Adrenal gland (tissue), 19 donors: ENCODE results near the gene TPSG1. TPM values are rescaled to one million over a fixed set of nuclear protein-coding genes. Genes with fewer than 3 reads are reported as not detected.

Experiments used
- DNase-seq, 7 donors: peaks; one replicate each; pipeline ENCODE4 v3.0.0-alpha.2; 2019 to 2020
- H3K27ac ChIP-seq, 5 donors: fragments of 200-600 bp; sonication (generic) in 4 of 5; 1 replicate in 3 of 5; 2 replicates in 2 of 5; pipeline versions ENCODE4 v1.5.1 to v1.8.0; 2016 to 2020; ENCODE audit warnings: mild to moderate bottlenecking in 1 of 5
- H3K27me3 ChIP-seq: fragments of 200-600 bp; 2 replicates; pipeline ENCODE4 v1.8.0; 2021
- H3K36me3 ChIP-seq, 2 donors: fragments of 200-600 bp; replicated peaks in 1 of 2; 1 replicate in 1 of 2; 2 replicates in 1 of 2; pipeline versions ENCODE4 v1.5.1 to v1.8.0; 2018 to 2022
- H3K4me1 ChIP-seq, 2 donors: fragments of 200-600 bp; replicated peaks in 1 of 2; 1 replicate in 1 of 2; 2 replicates in 1 of 2; pipeline versions ENCODE4 v1.5.1 to v1.8.0; 2018 to 2021
- H3K4me3 ChIP-seq, 4 donors: fragments of 200-600 bp; sonication (generic) in 3 of 4; one replicate each; pipeline ENCODE4 v1.5.1; 2016 to 2018
- H3K9me3 ChIP-seq, 3 donors: fragments of 200-600 bp; sonication (generic) in 1 of 3; replicated peaks in 1 of 3; 1 replicate in 2 of 3; 2 replicates in 1 of 3; pipeline versions ENCODE4 v1.5.1 to v1.8.0; 2016 to 2021
- CTCF ChIP-seq, 6 experiments: fragments of 450-650 bp in 4 of 6; fragments of 200-600 bp in 2 of 6; sonication (generic) in 1 of 6; IDR thresholded peaks; 1 replicate in 5 of 6; 2 replicates in 1 of 6; pipeline versions ENCODE4 v1.5.1 to v1.8.0; 2016 to 2021; ENCODE audit warnings: antibody characterized with exemption in 6 of 6, mild to moderate bottlenecking in 2 of 6, moderate library complexity in 1 of 6
- POLR2A ChIP-seq, 2 donors: fragments of 450-650 bp; IDR thresholded peaks; one replicate each; pipeline ENCODE4 v1.6.1; 2017; ENCODE audit warnings: antibody characterized with exemption in 2 of 2, mild to moderate bottlenecking in 2 of 2, moderate library complexity in 1 of 2
- WGBS, 4 donors: extraction: QIAGEN DNeasy Blood & Tissue Kit in 2 of 4; methylation state at CpG; one replicate each; pipeline versions ENCODE4 v1.1.5 to v1.1.7; 2013 to 2017; 5-methylcytosine and 5-hydroxymethylcytosine counted together
- intact Hi-C, 2 donors: fragments of 100-400 bp; cut with DNase I; formaldehyde crosslinking; loops; one replicate each; pipeline versions ENCODE4 v1.14.1 to v1.15.0; 2022 to 2023
- long read RNA-seq, 10 donors: library from polyadenylated mRNA in 3 of 10; unstranded in 2 of 10; stranded (forward) in 1 of 10; transcript quantifications; one replicate each; pipeline ENCODE4 v2.0.0 and lab custom pipeline, GENCODE V29; 2021 to 2026
- polyA plus RNA-seq, 3 donors: library from polyadenylated mRNA; stranded (reverse); fragments of 200-250 nt in 2 of 3; fragments of 350-450 nt in 1 of 3; fragmentation: Illumina TruSeq in 1 of 3; extraction: RNeasy Lipid Tissue Mini Kit (QIAGEN cat#74804) in 1 of 3; gene quantifications; one replicate each; pipeline ENCODE4 v1.2.3, GENCODE V29; 2013 to 2014
- total RNA-seq, 9 donors: library from RNA; depleted of rRNA in 4 of 9; stranded (reverse); fragments of >200 nt in 4 of 9; fragments of 120-200 nt in 1 of 9; fragmentation: NEBNext Ultra II Directional in 1 of 9; extraction: Animal tissue kit (Norgen Biotek cat#: 25700) in 1 of 9; gene quantifications; one replicate each; pipeline versions ENCODE4 v1.1.0 to v1.2.4, GENCODE V29; 2013 to 2023
- donor health status: healthy with polysubstance abuse.
- donor health status: Bipolar disorder and iron deficiency.
- donor health status: DM: yes; HTN: yes; CAD: no.
- donor health status: DM: no; HTN: no; CAD: no.
- donor health status: DM: no; HTN: no; CAD: no.
- donor health status: DM: yes; HTN: yes; CAD: no.

TPSG1 gene
- total RNA-seq = 1 to 10 TPM in 1 of 9 donors, under 1 TPM in 2, not detected in 6; 0.18 to 5.5 (median 0.29) TPM
- polyA plus RNA-seq = 1 to 10 TPM in 1 of 3 donors, under 1 TPM in 1, not detected in 1; 0.34 to 2.7 TPM
- long read RNA-seq, donor 1 = 0 reads
- long read RNA-seq, donor 2 = 0 reads
- long read RNA-seq, donor 3 = 0 reads
- long read RNA-seq, donor 4 = 0 reads
- long read RNA-seq, donor 5, partial matches to known transcripts = 0 of 2 reads
- long read RNA-seq, donor 5, other reads (novel, unspliced or antisense) = 2 of 2 reads
- long read RNA-seq, donor 6 = 0 reads
- long read RNA-seq, donor 7 = 0 reads
- long read RNA-seq, donor 8 = 0 reads
- long read RNA-seq, donor 9 = 0 reads
- long read RNA-seq, donor 10 = 0 reads

- no peak for TF ChIP-seq CTCF (IDR thresholded peaks at IDR 0.05)
- TF ChIP-seq POLR2A (IDR thresholded peaks at IDR 0.05) = no peak
- Histone ChIP-seq H3K27ac (peak within 1 kb of the TSS in 2 of 5 donors; percentile 49 to 79), H3K27me3 (no peaks in the 10 kb centered on the region), H3K4me1 (no peaks in the 10 kb centered on the region), H3K4me3 (no peak within 1 kb of the TSS), H3K36me3 (no peaks in the 10 kb centered on the region), H3K9me3 (no peaks in the 10 kb centered on the region)
- no peak for DNase-seq
- intact Hi-C loops = no loop called here
- 71 to 82% (median 72%) methylated on average over 2 to 10 of the region's 10 CpGs for WGBS, 4 donors
These were observed at the start of gene TPSG1 for GRCh38 chr16:1225051-1225451. TPSG1 (minus strand) TSS chr16:1225268; CDS start chr16:1225252, 16 bp downstream.

DNA sequence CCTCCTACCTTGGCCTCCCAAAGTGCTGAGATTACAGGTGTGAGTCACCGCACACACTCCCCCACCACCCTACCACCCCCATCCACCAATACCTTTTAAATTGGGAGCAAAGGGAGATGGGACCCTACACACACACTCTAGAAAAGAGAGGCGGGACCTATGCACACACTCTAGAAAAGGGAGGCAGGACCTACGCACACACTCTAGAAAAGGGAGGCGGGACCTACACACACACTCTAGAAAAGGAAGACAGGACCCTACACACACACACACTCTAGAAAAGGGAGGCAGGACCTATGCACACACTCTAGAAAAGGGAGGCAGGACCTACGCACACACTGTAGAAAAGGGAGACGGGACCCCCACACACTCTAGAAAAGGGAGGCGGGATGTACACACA lies 49.7 kb upstream of the TPSG1 start:
- H3K4me3 ChIP-seq = no peak overlapping the region
- no peak for DNase-seq

GRCh38 chr16:1273816-1274215 lies 48.7 kb upstream of the TPSG1 start:
- DNase-seq = no peak
- WGBS, 4 donors = 83 to 94% (median 92%) methylated on average over 6 to 15 of the region's 15 CpGs
- intact Hi-C loops = no loop called here

More for the DNA sequence above, 49.7 kb upstream of the TPSG1 start:
- H3K27ac ChIP-seq = no peak overlapping the region
- 81 to 92% (median 90%) methylated on average over 7 of the region's 7 CpGs for WGBS, 4 donors
- no peaks in the 10 kb centered on the region for H3K4me1 ChIP-seq
- H3K9me3 ChIP-seq = no peaks in the 10 kb centered on the region
- intact Hi-C loops = no loop called here
- TF ChIP-seq POLR2A (IDR thresholded peaks at IDR 0.05) (no peak), CTCF (IDR thresholded peaks at IDR 0.05) (no peak)
- peaks cover 14% of the 10 kb centered on the region for H3K27me3 ChIP-seq
- H3K36me3 ChIP-seq = no peaks in the 10 kb centered on the region

More at GRCh38 chr16:1273816-1274215, 48.7 kb upstream of the TPSG1 start:
- no peak overlapping the region for H3K27ac ChIP-seq
- H3K9me3 ChIP-seq = no peaks in the 10 kb centered on the region
- H3K4me3 ChIP-seq = no peak overlapping the region
- TF ChIP-seq POLR2A (IDR thresholded peaks at IDR 0.05) (no peak), CTCF (IDR thresholded peaks at IDR 0.05) (no peak)
- peaks cover 14% of the 10 kb centered on the region for H3K27me3 ChIP-seq
- H3K4me1 ChIP-seq = no peaks in the 10 kb centered on the region
- H3K36me3 ChIP-seq = no peaks in the 10 kb centered on the region
